Stimulated activated CD4-positive, alpha-beta T cell treated with anti-CD3 and anti-CD28 coated beads, Interleukin-12 subunit alpha, Interleukin-12 subunit beta, amount 100 ng/mL, for 48 hours (primary cell): Measurements from ENCODE around the gene QPCT.
"Not testable (repeated sequence)": the region's sequence is repeated elsewhere in the genome, so short reads cannot be mapped to it uniquely, and the experiment has no call there.

Experiments used
- DNase-seq, 3 donors: peaks; one replicate each; pipeline ENCODE4 v3.0.0-alpha.2; 2020; ENCODE audit warnings: low read depth in 2 of 3, low spot score in 1 of 3

Gene QPCT

GRCh38 chr2:37389989-37390765 is 45.7 kb downstream of the QPCT start:
- DNase-seq = peak in 2 of 3 donors; percentile 56 to 59

GRCh38 chr2:37390777-37391176 is 46.3 kb downstream of the QPCT start:
- DNase-seq = no peak

GRCh38 chr2:37391711-37392110 is 47.3 kb downstream of the QPCT start:
- DNase-seq = no peak

GRCh38 chr2:37392428-37392827 is 48.0 kb downstream of the QPCT start:
- DNase-seq = no peak

- no peak for DNase-seq
Observed at GRCh38 chr2:37394263-37394662, 49.8 kb downstream of the QPCT start.

- DNase-seq = no peak
Observed at GRCh38 chr2:37394796-37395555, 50.5 kb downstream of the QPCT start.

GRCh38 chr2:37396890-37397565 is 52.6 kb downstream of the QPCT start:
- DNase-seq = no peak

- no peak for DNase-seq
Observed at GRCh38 chr2:37398990-37399389, 54.6 kb downstream of the QPCT start.

GRCh38 chr2:37400041-37400440 is 55.6 kb downstream of the QPCT start:
- DNase-seq = no peak

- no peak for DNase-seq
Observed at GRCh38 chr2:37402636-37403035, 58.2 kb downstream of the QPCT start.

GRCh38 chr2:37405781-37406180 is 61.4 kb downstream of the QPCT start:
- no peak for DNase-seq

GRCh38 chr2:37412231-37412630 is 67.8 kb downstream of the QPCT start:
- no peak for DNase-seq

- not testable (repeated sequence) for DNase-seq
Observed at GRCh38 chr2:37413911-37414469, 69.6 kb downstream of the QPCT start.

GRCh38 chr2:37414470-37414949 is 70.1 kb downstream of the QPCT start:
- no peak for DNase-seq

GRCh38 chr2:37415128-37415820 is 70.8 kb downstream of the QPCT start:
- no peak for DNase-seq

GRCh38 chr2:37417321-37417720 is 72.9 kb downstream of the QPCT start:
- no peak for DNase-seq

- DNase-seq = no peak
Observed at GRCh38 chr2:37418956-37419355, 74.5 kb downstream of the QPCT start.

- no peak for DNase-seq
Observed at GRCh38 chr2:37421686-37422085, 77.3 kb downstream of the QPCT start.

GRCh38 chr2:37422816-37423215 is 78.4 kb downstream of the QPCT start:
- no peak for DNase-seq
